Choroid plexus epithelial cell (primary cell): ENCODE measurements around the gene TBPL2.
A peak's percentile ranks its signal among the peaks of the same experiment; 100 is the strongest.
"Not testable (repeated sequence)": the region's sequence is repeated elsewhere in the genome, so short reads cannot be mapped to it uniquely, and the experiment has no call there.

Source experiments
- DNase-seq: peaks from one replicate; pipeline ENCODE4 v3.0.0-alpha.2; 2010; ENCODE audit warnings: low read depth
- H3K4me3 ChIP-seq: 2 replicates; pipeline ENCODE4 v1.5.1; 2011; ENCODE audit warnings: low read depth, mild to moderate bottlenecking, control low read depth, low read length, moderate library complexity
- TF ChIP-seq, protein P1 (sequence below): conservative IDR thresholded peaks from 2 replicates; pipeline ENCODE4 v1.5.1; 2011; ENCODE audit warnings: low read depth, mild to moderate bottlenecking, control low read depth, inconsistent platforms, low read length, moderate library complexity

Gene TBPL2

DNA sequence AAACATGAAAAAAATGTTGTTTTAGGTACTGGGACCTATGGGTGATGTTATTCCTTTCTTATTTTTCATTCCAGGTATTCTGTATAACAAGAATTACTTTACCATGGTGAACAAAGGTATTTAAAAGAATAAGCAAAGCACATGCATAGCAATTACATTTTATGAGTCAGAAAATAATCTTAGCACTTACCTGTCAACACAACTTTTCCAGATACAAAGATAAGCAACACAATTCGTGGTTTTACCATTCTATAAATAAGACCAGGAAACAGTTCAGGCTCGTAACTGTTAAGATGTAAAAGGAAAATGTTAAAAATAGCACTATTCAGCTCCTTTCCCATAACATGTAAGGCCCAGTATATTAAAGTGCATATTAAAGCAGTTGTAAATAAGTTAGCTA is 16.4 kb downstream of the TBPL2 start:
- TF ChIP-seq, protein P1, sequence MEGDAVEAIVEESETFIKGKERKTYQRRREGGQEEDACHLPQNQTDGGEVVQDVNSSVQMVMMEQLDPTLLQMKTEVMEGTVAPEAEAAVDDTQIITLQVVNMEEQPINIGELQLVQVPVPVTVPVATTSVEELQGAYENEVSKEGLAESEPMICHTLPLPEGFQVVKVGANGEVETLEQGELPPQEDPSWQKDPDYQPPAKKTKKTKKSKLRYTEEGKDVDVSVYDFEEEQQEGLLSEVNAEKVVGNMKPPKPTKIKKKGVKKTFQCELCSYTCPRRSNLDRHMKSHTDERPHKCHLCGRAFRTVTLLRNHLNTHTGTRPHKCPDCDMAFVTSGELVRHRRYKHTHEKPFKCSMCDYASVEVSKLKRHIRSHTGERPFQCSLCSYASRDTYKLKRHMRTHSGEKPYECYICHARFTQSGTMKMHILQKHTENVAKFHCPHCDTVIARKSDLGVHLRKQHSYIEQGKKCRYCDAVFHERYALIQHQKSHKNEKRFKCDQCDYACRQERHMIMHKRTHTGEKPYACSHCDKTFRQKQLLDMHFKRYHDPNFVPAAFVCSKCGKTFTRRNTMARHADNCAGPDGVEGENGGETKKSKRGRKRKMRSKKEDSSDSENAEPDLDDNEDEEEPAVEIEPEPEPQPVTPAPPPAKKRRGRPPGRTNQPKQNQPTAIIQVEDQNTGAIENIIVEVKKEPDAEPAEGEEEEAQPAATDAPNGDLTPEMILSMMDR = no peak
- no peak overlapping the region for H3K4me3 ChIP-seq
- no peak for DNase-seq

DNA sequence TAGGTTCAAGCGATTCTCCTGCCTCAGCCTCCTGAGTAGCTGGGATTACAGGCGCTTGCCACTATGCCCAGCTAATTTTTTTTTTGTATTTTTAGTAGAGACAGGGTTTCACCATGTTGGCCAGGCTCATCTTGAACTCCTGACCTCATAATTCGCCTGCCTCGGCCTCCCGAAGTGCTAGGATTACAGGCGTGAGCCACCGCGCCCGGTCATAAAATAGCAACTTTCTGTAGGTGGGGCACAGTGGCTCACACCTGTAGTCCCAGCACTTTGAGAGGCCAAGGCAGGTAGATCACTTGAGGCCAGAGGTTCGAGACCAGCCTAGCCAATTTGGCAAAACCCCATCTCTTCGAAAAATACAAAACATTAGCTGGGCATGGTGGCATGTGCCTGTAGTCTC is 18.1 kb downstream of the TBPL2 start:
- DNase-seq, H3K4me3 ChIP-seq: not testable (repeated sequence)

DNA sequence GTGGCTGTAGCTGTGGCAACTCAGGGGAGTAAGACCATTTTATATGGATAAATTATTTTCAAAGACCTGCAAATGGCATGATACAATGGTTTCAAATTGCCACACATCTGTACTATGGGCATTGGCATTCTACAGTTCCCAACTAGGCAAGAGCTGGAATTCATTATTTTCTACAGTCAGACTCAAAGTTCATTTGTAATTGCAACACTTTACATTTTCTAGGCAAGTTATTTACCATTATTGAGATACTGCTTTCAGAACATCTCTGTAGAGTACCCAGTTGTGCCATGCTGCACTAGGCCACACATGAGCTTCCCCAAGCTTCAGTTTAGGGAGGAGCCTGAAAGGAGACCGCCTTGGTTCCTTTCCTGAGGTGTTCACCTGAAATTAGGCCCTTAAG is 20.8 kb downstream of the TBPL2 start:
- no peak for DNase-seq
- TF ChIP-seq, protein P1 = no peak
- H3K4me3 ChIP-seq = no peak overlapping the region

DNA sequence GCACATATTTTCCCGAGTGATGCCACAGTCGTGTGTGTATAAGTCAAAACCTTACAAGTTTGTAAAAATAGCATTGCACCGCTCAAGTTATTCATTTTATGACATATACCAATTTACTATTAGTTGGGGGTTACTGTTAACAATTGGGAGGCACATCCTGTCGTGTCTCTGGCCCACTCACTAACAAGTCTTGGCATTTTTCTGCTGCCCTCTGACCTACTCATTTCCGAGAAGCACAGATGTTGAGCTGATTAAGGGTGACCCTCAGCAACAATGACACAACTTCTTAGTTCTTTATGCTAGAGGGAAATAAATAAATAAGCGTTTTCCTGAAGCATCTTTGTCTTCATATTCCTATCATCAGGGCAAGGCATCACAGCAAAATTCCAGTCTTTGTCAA is 22.0 kb downstream of the TBPL2 start:
- DNase-seq = peak; percentile 13
- TF ChIP-seq, protein P1 = no peak
- H3K4me3 ChIP-seq = no peak overlapping the region

DNA sequence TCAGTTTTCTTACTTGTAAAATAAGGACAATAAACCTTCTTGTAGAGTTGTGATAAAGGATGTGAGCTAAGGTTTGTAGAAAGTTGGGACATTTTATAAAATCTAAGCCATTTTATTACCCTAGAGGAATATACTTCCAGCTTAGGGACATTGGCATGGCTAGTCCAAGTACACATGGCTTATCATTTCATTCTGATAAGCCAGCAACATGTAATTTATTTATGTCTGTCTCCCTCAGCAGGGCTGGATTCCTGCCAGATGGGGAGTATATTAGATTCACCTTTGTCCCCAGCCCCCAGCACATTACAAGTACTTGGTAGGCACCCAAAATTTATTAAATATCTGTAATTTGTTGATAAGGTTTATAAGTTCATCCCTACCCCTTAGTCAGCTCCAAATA is 22.5 kb downstream of the TBPL2 start:
- no peak overlapping the region for H3K4me3 ChIP-seq
- no peak for DNase-seq
- TF ChIP-seq, protein P1 = no peak

DNA sequence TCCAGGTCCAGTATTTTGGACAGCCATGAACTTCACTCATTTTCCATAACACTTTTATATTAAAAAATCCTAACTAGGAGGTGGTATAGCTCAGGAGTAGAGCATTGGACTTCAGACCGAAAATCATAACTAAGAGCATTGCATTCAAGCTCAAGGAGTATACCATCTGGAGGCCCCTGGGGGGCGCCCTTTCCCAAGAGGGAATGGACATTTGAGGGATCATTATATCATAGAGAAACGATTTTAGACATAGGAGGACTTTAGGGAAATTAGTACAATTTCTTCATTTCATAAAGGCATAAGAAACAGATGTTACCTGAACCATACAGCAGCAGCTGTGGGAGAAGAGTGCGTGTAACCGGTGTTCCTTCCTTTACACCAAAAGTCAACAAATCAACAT is 23.6 kb downstream of the TBPL2 start:
- DNase-seq = peak; percentile 21
- TF ChIP-seq, protein P1 = peak; percentile 62

DNA sequence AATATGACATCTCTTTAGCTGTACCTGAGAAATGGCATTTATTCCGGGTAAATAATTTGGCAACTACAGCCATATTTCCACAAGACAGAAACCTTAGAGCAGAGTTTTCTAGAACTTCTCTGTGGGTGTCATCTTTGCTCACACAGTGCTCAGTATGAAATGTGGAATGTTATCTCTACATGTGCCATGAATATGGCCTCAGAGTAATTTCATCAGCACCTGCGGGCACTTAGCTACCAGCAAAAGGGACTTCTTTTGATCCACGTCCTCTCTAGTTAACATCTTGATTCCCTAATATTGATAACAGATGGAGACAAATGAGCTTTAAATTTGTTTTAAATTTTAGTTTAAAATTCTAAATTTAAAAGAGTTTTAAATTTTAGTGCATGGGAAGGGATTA is 25.9 kb downstream of the TBPL2 start:
- TF ChIP-seq, protein P1 = no peak
- no peak for DNase-seq
- no peak overlapping the region for H3K4me3 ChIP-seq

More for the DNA sequence above, 23.6 kb downstream of the TBPL2 start:
- H3K4me3 ChIP-seq = no peak overlapping the region

DNA sequence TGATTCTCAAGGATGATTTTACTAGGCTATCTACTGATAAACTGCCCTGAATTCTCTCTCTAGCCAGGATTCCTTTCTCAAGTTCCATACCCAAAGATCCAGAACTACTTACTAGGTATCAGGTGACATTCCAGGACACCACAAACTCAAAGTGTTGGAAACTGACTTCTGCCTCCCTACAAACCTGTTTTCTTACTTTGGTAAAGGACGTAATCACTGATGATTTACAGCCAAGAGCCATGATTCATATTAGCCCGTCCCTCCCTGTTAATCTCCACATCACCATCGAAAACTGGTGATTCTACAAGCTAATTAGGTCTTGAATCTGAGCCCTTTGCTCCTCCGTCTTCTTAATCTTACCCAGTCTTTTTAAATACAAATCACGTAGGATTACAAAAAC is 27.7 kb downstream of the TBPL2 start:
- no peak for DNase-seq
- TF ChIP-seq, protein P1 = no peak
- no peak overlapping the region for H3K4me3 ChIP-seq
